T follicular helper cell (primary cell): ENCODE data around the gene PAX7.
"Not testable (repeated sequence)": the region's sequence is repeated elsewhere in the genome, so short reads cannot be mapped to it uniquely, and the experiment has no call there.

Source experiments
- DNase-seq: peaks from one replicate; pipeline ENCODE4 v3.0.0-alpha.2; 2020; ENCODE audit warnings: low read depth
- total RNA-seq, 2 experiments: gene quantifications; one replicate each; lab custom pipeline; 2026; lab: John Stamatoyannopoulos, UW

Gene PAX7
- 0 to 0.06 reads per million in 2 experiments for total RNA-seq

DNA sequence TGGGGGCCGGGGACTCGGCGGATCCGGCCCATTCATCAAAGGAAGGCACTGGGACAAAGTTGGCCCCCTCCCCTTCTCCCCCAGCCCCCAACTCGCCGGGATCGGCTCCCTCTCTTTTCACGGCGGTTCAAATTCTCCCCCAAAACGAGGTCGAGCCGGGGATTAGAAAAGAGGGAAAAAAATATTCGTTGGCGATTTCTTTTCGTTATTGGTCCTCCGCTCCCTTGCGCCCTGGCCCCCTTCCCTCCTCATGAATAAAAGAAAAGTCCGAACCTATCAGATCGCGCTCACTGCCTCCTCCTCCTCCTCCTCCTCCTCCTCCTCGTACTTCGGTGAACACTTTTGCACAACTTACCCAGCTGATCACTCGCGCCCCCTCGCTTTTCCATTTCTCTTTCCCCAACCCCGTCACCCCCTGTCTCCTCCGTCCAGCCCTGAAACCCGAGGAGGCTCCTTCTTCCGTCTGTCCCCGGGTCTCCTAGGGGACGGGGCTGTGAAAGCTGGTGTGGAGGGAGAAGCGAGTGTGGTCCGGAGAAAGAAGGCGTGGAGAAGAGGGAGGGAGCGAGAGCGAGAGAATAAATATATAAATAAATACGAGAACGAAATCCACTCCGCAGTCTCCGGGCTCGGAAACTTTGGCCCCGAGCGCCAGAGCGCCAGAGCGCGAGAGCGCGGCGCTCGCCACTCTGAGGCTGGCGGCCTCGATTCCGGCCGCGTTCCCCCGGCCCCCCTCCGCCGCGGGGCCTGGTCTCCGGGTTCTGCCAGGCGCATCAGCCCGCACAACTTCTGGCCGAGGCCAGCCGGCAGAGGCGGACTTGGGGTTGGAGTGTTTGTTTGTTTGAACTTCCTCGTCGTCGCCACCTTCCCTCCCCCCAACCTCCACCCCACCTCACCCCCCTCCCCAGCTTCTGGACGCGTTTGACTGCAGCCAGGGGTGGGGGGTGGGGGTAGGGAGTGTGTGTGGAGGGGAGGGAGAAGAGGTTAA is at the start of gene PAX7:
PAX7 (plus strand) TSS at position 336 of the 985 bp plus-strand sequence. CDS start 758 bp downstream, outside the sequence.
- no peak for DNase-seq

DNA sequence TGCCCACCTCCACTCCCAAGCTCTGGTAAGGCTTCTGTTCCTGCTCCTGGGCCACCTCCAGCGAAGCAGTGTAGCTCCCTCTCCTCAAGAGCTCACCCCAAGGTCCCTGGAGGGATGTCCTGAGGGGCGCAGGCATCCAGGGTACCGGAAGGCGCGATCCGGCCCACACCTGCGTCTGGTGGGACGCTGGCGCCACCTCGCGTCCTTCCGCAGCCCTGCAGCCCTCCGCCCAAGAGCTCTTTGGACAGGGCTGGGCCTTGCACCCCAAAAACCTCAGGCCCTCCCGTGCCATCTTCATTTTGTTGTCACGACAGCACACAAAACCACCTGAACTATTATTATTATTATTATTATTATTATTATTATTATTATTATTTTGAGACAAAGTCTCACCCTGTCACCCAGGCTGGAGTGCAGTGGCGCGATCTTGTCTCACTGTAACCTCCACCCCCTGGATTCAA is 49.2 kb upstream of the PAX7 start:
- peak; percentile 5 for DNase-seq

DNA sequence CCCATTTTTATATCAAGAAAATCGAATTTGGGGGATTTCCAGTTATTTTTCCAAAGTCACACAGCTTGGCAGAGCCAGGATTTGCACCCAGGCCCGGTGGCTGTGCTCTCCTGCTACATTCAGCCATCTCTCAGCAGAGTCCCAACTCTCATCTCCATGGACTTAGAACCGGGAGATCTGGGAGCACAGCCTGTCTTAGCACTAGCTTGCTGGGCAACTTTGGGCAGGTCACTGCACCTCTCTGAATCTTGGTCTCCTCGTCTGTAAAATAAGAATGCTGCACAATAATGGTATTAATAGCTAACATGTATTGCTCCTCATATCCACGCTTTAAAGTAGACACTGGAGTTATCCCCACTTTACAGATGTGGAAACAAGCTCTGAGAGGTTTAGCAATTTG is 47.8 kb upstream of the PAX7 start:
- no peak for DNase-seq

DNA sequence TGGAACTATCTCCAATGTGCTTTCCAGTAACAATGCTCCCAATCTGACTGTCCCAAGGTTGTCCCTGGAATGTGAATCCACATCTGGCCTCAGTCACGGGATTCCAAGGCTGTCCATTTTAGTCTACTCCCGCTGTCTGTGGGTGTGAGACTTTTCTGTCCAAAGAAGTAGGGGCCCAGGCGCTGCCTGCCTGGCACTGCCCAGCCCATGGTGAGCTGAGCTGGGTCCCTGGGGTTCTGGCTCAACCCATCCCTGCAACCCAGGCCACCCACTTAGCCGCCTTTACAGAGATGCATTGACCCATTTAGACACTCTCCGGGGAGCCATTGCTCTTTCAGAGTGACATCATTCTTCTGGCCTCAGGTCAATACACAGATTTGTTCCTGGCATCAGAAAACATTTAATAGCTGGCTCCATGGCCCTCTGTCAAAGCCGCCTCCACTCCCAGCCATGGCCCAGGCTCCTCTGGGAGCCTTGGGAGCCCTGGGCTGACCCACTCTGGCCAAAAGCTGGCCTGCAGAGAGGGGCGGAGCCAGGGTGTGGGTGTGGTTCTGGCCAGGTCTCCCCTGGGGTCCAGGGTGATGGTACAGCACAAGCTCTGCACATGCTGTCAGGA is 47.2 kb upstream of the PAX7 start:
- DNase-seq = no peak

DNA sequence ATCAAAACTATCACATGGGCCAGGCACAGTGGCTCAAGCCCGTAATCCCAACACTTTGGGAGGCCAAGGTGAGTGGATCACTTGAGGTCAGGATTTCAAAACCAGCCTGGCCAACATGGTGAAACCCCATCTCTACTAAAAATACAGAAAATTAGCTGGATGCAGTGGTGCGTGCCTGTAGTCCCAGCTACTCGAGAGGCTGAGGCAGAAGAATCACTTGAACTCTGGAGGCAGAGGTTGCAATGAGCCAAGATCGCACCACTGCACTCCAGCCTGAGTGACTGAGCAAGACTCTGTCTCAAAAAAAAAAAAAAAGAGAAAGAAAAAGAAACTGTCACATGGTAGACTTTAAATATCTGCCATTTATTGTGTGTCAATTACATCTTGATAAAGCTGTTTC is 44.6 kb upstream of the PAX7 start:
- DNase-seq = not testable (repeated sequence)

DNA sequence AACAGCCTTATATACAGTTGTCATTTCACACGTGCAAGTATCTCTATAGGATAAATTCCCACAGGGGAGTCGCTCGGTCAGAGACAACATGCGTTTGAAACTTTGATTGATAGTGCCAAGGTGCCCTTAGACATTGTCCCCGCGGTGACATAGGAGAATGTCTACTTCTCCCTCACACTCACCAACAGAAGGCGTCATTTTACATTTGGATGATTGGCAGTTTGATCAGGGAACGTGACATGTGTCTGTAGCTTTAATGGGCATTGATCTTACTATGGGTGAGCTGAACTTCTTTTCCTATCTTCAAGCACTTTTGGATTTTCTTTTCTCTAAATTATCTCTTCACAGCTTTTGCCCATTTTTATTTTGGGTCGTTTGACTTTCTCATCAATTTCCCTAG is 42.6 kb upstream of the PAX7 start:
- no peak for DNase-seq

DNA sequence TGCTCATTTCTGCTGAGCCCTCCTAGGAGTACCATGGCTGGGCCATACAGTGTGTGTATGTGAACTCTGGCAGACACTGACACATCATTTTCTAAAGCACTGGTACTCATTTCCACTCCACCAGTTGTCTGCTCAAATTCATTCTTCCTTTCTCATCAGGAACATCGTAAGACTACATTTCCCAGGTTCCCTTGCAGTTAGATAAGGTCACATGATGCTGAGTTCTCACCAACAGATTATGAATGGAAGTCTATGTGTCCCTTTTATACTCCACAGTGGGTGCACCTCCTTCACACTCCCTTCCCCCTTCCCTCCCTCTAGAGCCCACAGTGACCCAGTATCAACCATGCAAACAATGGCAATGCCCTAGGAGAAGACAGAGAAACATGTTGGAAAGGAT is 38.3 kb upstream of the PAX7 start:
- no peak for DNase-seq

DNA sequence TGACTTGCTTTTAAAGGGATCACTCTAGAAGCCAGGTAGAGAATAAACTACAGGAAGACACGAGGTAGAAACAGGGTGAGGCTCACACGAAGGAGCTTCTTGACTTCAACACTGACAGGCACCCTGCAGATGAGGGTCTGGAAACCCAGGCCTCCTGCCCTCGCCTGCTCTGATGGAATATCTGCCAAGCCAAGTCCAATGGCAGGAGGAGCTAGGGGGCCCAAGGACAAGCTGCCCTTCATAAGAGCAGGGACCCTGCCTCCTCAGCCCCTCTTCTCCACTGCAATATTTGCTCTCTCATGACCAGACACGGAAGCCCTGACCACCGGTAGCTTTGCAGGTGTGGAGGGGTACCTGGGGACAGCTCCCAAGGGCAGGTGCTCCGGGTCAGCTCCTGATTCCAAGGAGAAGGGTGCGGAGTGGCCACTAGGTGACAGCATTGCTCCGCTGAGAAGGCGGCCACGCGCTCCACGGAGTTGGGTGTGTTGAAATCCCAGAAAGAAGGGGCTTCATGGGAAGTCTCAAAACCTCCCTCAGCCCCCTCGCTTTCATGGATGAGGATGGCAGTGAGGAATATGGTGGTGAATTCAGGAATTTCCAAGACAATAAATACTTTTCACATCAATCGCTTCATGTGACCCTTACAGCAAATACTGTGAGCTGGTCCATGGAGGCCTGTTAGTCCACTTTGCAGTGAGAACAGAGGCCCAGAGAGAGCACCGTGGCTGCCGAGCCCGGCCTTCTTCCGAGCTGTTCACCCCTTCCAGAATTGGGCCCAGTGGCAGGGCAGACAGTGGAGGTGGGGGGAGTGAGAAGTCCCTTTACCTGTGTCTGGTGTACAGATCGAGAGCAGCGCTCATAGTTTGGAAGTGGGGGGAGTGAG is 33.2 kb upstream of the PAX7 start:
- DNase-seq = peak; percentile 41

DNA sequence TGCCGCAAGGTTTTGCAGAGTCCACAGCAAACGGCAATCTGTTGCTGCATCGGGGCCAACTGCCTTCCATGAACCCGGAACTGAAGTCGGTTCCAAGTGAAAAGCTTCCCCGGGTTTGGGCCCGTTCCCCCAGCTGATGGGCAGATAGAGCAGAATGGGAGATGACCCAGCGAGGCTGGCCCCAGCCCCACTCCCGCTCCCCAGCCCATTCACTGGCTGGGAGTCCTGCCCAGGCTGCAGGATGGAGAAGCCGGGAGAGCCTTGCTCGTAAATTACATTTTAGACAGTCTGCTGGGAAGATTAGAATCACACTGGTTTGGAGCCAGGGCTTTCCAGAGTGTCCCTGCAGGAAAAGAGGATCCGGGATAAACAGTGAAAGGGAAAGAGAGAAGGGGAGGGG is 31.6 kb upstream of the PAX7 start:
- DNase-seq = no peak

DNA sequence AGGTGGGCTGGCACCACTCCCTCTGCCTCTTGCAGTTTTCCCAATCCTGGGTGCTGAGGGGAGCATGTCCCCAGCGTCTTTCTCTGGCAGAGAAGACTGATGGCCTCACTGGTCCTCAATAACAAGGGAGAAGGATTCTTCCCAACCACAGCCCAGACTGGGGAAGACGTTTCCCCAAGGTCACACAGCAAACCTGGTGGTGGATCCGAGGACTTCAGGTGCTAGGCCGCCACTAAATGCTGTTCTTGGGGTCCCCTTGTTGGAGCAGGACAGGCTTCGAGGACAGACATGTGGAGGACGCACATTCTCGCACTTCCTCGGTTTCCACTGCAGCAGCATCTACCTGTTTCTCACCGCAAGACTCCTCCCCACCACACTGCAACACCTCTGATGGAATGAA is 30.9 kb upstream of the PAX7 start:
- DNase-seq = no peak

DNA sequence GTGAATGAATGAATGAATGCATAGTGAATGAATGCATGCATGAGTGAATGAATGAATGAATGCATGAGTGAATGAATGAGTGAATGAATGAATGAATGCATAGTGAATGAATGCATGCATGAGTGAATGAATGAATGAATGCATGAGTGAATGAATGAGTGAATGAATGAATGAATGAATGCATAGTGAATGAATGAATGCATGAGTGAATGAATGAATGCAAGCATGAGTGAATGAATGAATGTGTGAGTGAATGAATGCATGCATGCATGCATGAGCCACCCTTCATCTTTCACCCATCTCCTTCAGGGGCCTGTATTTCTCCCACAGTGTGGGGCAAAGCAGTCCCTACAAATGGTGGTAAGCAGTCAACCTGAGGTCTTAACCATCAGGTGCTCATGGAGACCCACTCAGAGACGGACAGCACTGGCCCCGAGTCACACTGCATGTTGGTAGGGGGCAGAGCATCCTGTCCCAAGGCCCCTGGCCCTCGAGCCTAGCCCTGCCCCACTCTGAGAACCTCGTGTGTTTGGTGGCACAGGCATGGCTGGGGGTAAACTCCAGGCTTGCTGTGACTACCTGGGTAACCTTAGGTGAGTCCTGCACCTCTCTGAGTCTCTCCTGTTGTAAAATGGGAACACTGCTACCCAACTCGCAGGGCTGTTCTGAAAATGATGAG is 28.0 kb upstream of the PAX7 start:
- DNase-seq = no peak

DNA sequence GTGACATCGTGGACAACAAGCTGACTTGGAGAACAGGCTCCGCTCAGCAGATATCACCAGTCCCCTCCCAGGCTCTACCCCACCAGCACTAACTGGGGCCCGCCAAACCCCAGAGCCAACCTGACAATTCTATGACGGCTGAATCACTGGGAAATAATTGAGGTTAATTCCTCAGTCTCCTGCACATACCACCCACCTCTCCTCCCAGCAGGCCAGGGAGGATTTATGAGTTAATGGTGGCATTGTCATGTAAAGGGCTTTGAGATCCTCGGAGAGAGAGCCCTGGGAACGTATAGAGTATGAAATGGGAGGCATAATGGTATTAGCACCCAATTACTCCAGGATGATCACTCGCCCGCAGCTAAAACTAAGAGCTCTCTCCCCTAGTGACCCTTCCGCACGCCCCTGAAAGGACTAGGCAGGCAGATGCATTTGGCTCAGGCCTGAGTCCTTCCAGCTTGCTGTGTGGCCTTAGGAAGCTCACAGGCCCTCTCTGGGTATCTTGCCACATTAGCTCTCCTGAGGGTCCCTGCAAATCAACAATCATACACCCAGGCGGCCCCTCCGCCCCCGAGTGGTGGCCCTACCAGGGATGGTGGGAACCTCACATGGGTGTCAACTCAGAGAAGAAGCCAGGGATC is 27.3 kb upstream of the PAX7 start:
- no peak for DNase-seq

DNA sequence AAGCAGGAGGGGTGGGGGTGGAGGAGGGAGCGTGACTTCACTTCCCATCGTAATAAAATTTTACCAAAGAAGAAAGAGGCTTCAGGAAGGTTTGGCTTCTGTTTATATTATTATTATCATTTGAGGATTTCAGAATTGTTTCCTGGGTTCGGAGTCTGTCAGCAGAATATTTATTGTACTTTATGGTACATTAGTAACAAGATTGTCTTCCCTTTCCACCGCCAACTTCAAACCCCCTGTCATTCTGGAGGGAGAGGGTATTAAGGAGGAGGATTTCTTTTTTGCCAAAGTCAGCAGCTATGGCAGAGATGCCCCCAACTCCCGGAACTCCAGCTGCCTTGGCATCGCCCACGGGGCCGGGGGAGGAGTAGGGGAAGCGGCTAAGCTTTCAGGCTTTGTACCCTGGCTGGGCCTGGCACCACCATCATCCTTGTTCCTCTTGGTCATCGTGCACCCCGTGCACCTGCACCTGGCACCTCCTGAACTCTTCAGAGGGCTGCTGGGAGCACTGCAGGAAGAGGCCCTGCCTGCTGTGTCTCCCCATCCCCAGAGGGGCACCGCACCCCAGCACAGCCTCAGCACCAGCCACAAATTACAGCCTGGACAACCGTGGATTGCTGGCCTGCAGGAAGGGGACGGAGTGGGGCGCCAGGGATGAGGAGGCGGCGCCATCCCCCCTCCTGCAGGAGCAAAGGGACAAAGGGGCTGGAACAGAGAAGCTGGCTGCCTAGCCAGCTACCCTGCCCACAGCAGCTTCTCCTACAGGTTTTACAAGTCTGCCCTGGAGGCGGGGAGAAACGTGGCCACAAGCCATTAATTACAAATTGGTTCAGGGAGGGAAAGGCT is 24.0 kb upstream of the PAX7 start:
- no peak for DNase-seq

DNA sequence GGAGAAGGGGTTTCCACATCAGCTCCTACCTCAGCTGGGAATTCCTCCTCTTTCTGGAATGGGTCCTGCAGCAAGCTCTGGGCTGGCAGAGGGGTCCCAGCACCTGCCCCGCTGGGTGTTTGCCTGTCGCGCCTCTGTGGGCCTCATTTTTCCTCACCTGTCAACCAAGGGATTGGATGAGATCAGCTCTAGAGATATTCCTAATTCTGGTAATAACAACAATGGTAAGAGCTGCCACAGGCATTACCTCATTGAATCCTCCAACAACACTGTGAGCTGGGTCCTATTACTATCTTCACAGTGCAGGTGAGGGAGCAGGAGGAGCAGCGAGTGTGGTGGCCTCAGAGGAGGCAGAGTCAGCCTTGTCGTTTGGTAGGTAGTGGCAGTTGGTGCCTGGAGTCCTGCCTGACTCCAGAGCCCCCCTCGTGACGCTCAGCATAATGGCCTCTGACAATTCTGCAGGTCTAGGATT is 23.3 kb upstream of the PAX7 start:
- DNase-seq = no peak

DNA sequence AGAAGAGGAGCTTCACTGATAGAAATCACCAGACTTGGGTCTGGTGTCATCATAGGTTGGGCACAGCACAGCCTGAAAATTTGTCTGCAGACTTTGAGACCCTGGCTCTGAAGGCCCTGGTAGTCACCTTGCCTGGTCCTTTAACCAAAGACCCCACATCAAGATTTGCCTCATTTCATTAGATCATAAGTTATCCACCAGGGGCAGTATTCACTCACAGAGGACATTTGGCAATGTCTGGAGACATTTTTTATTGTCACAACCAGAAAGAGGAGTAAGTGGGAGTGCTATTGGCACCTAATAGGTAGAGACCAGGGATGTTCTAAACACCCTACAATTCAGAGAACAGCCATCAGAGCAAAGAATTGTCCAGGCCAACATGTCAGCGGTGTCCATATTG is 22.1 kb upstream of the PAX7 start:
- DNase-seq = no peak

DNA sequence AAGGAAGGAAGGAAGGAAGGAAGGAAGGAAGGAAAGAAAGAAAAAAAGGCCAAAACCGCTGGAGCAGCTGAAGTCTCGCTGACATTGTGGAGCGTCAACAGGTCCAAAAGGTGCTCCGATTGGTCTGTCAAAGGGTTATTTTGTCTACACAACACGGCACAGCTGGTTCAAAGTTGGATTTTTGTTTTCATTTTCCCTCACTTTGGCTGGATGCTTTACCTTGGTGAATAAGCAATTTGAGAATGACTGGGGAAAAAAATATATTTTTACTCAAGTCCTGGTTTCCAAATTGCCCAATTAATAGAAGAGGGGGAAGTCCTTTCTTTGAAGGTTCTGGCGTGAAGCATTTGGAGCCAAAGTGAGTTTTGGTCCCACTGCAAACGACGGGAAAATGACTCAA is 19.3 kb upstream of the PAX7 start:
- DNase-seq = no peak

DNA sequence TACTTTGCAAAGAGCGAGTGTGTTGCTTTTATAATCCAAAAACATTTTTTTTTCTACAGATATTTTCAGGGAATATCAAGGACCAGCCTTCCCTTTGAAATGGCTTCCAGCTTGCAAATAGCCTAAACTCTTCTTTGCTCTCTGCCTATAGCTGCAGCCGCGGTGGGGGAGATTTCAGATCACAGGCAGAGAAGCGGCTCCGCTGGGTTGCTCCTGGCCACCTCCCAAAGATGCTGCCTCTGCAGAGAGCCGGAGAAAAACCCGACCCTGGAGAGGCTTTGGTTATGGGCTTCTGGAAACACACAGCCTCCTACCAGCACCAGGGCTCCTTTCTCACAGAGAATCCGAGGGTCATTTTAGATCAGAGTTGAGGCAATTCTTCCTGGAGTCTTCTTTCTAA is 18.6 kb upstream of the PAX7 start:
- DNase-seq = no peak

DNA sequence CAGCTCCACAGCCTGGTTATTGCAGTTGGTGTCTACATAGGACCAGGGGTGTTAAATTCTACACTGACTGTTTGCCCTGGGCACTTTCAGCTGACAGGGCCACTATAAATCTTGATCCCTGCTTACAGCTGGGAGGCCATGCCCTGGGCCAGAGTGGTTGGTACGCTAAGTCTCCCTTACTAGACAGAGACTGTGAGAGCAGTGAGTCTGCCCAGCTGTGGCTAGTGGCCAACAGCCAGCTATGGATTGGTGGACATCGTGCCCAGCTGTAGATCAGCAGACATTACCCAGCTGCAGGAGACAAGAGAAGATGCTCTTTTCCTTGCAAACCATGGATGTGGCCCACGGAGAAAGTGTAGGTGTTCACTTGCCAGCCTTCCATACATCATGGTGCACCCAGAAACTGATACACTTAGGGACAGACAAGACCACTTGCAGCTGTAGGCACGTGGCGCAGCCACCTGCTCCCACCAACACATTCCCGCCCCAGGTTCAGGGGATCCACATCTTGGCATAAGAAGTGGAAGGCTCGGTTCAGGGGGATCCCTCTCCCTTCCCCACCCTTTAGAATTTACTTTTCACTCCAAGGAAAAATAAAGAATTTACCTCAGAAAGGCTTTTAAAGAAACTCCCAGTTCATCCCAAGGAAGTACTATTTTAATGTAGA is 16.4 kb upstream of the PAX7 start:
- DNase-seq = no peak
